Activated naive CD8-positive, alpha-beta T cell treated with anti-CD3 and anti-CD28 coated beads, Interleukin-2, amount 50 U/mL, for 24 hours (primary cell): ENCODE results near the gene CREB3L2.
A peak's percentile ranks its signal among the peaks of the same experiment; 100 is the strongest.
"Not testable (repeated sequence)": the region's sequence is repeated elsewhere in the genome, so short reads cannot be mapped to it uniquely, and the experiment has no call there.

ENCODE experiments used
- ATAC-seq: fragments of 150-1000 bp; cut with Tn5 transposase; one replicate; pipeline ENCODE4 v1.10.0; 2021
- DNase-seq: peaks from one replicate; pipeline ENCODE4 v3.0.0; 2021
- H3K27ac Mint-ChIP-seq: one replicate; pipeline ENCODE4 v1.8.0; 2021; ENCODE audit warnings: mild to moderate bottlenecking, mixed read lengths
- H3K27me3 Mint-ChIP-seq: one replicate; pipeline ENCODE4 v1.8.0; 2021; ENCODE audit warnings: mixed read lengths
- H3K36me3 Mint-ChIP-seq: one replicate; pipeline ENCODE4 v1.8.0; 2021; ENCODE audit warnings: low read depth, mixed read lengths
- H3K4me1 Mint-ChIP-seq: one replicate; pipeline ENCODE4 v1.8.0; 2021; ENCODE audit warnings: mixed read lengths
- H3K4me3 Mint-ChIP-seq: one replicate; pipeline ENCODE4 v1.8.0; 2021; ENCODE audit warnings: mild to moderate bottlenecking, moderate library complexity, mixed read lengths
- H3K9me3 Mint-ChIP-seq: one replicate; pipeline ENCODE4 v1.8.0; 2021; ENCODE audit warnings: mixed read lengths

CREB3L2 gene

GRCh38 chr7:137936509-137937201, 65.2 kb downstream of the CREB3L2 start:
- no peak overlapping the region for H3K27ac Mint-ChIP-seq
- H3K36me3 Mint-ChIP-seq: peaks cover 3% of the 10 kb centered on the region
- no peak overlapping the region for H3K4me3 Mint-ChIP-seq
- ATAC-seq (no peak), DNase-seq (no peak)
- no peaks in the 10 kb centered on the region for H3K9me3 Mint-ChIP-seq
- H3K27me3 Mint-ChIP-seq: no peaks in the 10 kb centered on the region
- peaks cover 35% of the 10 kb centered on the region for H3K4me1 Mint-ChIP-seq

- no peak for ATAC-seq
- DNase-seq: peak; percentile 4
- H3K9me3 Mint-ChIP-seq: no peaks in the 10 kb centered on the region
- peak overlapping the region; percentile 76 for H3K27ac Mint-ChIP-seq
- peaks cover 3% of the 10 kb centered on the region for H3K36me3 Mint-ChIP-seq
- H3K27me3 Mint-ChIP-seq: no peaks in the 10 kb centered on the region
- H3K4me1 Mint-ChIP-seq: peaks cover 35% of the 10 kb centered on the region
- H3K4me3 Mint-ChIP-seq: peak overlapping the region; percentile 41
These were observed 65.9 kb downstream of the CREB3L2 start for GRCh38 chr7:137935884-137936508.

GRCh38 chr7:137934941-137935883, 66.7 kb downstream of the CREB3L2 start:
- Mint-ChIP-seq H3K27me3 (no peaks in the 10 kb centered on the region), H3K4me1 (peaks cover 41% of the 10 kb centered on the region), H3K9me3 (no peaks in the 10 kb centered on the region), H3K36me3 (peaks cover 3% of the 10 kb centered on the region), H3K27ac (peak overlapping the region; percentile 81), H3K4me3 (peak overlapping the region; percentile 60)
- ATAC-seq (peak; percentile 62), DNase-seq (no peak)

- ATAC-seq: no peak
- Mint-ChIP-seq H3K27ac (peak overlapping the region; percentile 81), H3K4me1 (peaks cover 41% of the 10 kb centered on the region), H3K4me3 (peak overlapping the region; percentile 60), H3K36me3 (peaks cover 3% of the 10 kb centered on the region), H3K9me3 (no peaks in the 10 kb centered on the region), H3K27me3 (no peaks in the 10 kb centered on the region)
- no peak for DNase-seq
These were observed 67.6 kb downstream of the CREB3L2 start for GRCh38 chr7:137934176-137934826.

GRCh38 chr7:137933270-137934017, 68.4 kb downstream of the CREB3L2 start:
- no peak overlapping the region for H3K27ac Mint-ChIP-seq
- no peak overlapping the region for H3K4me3 Mint-ChIP-seq
- no peaks in the 10 kb centered on the region for H3K9me3 Mint-ChIP-seq
- ATAC-seq (no peak), DNase-seq (no peak)
- H3K36me3 Mint-ChIP-seq: peaks cover 3% of the 10 kb centered on the region
- H3K4me1 Mint-ChIP-seq: peaks cover 41% of the 10 kb centered on the region
- H3K27me3 Mint-ChIP-seq: no peaks in the 10 kb centered on the region

- Mint-ChIP-seq H3K27me3 (no peaks in the 10 kb centered on the region), H3K27ac (no peak overlapping the region), H3K9me3 (no peaks in the 10 kb centered on the region), H3K4me1 (peaks cover 41% of the 10 kb centered on the region), H3K36me3 (peaks cover under 1% of the 10 kb centered on the region), H3K4me3 (no peak overlapping the region)
- no peak for ATAC-seq
- no peak for DNase-seq
These were observed 69.0 kb downstream of the CREB3L2 start for GRCh38 chr7:137932881-137933269.

GRCh38 chr7:137931823-137932222, 70.1 kb downstream of the CREB3L2 start:
- Mint-ChIP-seq H3K27me3 (no peaks in the 10 kb centered on the region), H3K9me3 (no peaks in the 10 kb centered on the region), H3K27ac (no peak overlapping the region), H3K4me1 (peaks cover 41% of the 10 kb centered on the region), H3K36me3 (peaks cover 5% of the 10 kb centered on the region), H3K4me3 (no peak overlapping the region)
- ATAC-seq: no peak
- DNase-seq: no peak

GRCh38 chr7:137930581-137930980, 71.3 kb downstream of the CREB3L2 start:
- peaks cover 16% of the 10 kb centered on the region for H3K36me3 Mint-ChIP-seq
- no peak for ATAC-seq

GRCh38 chr7:137928626-137929025, 73.3 kb downstream of the CREB3L2 start:
- ATAC-seq (no peak), DNase-seq (no peak)
- Mint-ChIP-seq H3K9me3 (no peaks in the 10 kb centered on the region), H3K36me3 (peaks cover 20% of the 10 kb centered on the region), H3K4me1 (peaks cover 16% of the 10 kb centered on the region), H3K4me3 (no peak overlapping the region), H3K27ac (no peak overlapping the region), H3K27me3 (no peaks in the 10 kb centered on the region)

More at GRCh38 chr7:137930581-137930980, 71.3 kb downstream of the CREB3L2 start:
- Mint-ChIP-seq H3K4me1 (peaks cover 32% of the 10 kb centered on the region), H3K27me3 (no peaks in the 10 kb centered on the region), H3K9me3 (no peaks in the 10 kb centered on the region), H3K4me3 (no peak overlapping the region), H3K27ac (no peak overlapping the region)
- no peak for DNase-seq

- ATAC-seq (no peak), DNase-seq (no peak)
- H3K4me3 Mint-ChIP-seq: no peak overlapping the region
- no peak overlapping the region for H3K27ac Mint-ChIP-seq
- no peaks in the 10 kb centered on the region for H3K9me3 Mint-ChIP-seq
- peaks cover 7% of the 10 kb centered on the region for H3K4me1 Mint-ChIP-seq
- H3K36me3 Mint-ChIP-seq: peaks cover 20% of the 10 kb centered on the region
- H3K27me3 Mint-ChIP-seq: no peaks in the 10 kb centered on the region
These were observed 74.5 kb downstream of the CREB3L2 start for GRCh38 chr7:137927386-137927785.

GRCh38 chr7:137926206-137926605, 75.7 kb downstream of the CREB3L2 start:
- H3K4me1 Mint-ChIP-seq: peaks cover 11% of the 10 kb centered on the region
- not testable (repeated sequence) for H3K27ac Mint-ChIP-seq, H3K4me3 Mint-ChIP-seq, H3K9me3 Mint-ChIP-seq, H3K27me3 Mint-ChIP-seq, DNase-seq, ATAC-seq
- H3K36me3 Mint-ChIP-seq: peaks cover 24% of the 10 kb centered on the region

GRCh38 chr7:137925754-137926153, 76.1 kb downstream of the CREB3L2 start:
- peaks cover 27% of the 10 kb centered on the region for H3K36me3 Mint-ChIP-seq
- H3K4me3 Mint-ChIP-seq: no peak overlapping the region
- H3K27ac Mint-ChIP-seq: no peak overlapping the region
- ATAC-seq (no peak), DNase-seq (no peak)
- H3K27me3 Mint-ChIP-seq: no peaks in the 10 kb centered on the region
- peaks cover 14% of the 10 kb centered on the region for H3K4me1 Mint-ChIP-seq
- H3K9me3 Mint-ChIP-seq: no peaks in the 10 kb centered on the region

- ATAC-seq (no peak), DNase-seq (no peak)
- H3K36me3 Mint-ChIP-seq: peaks cover 29% of the 10 kb centered on the region
- H3K9me3 Mint-ChIP-seq: no peaks in the 10 kb centered on the region
- H3K4me1 Mint-ChIP-seq: peaks cover 12% of the 10 kb centered on the region
- H3K27me3 Mint-ChIP-seq: no peaks in the 10 kb centered on the region
- H3K27ac Mint-ChIP-seq: peak overlapping the region; percentile 47
- H3K4me3 Mint-ChIP-seq: no peak overlapping the region
These were observed 76.8 kb downstream of the CREB3L2 start for GRCh38 chr7:137925091-137925490.

- Mint-ChIP-seq H3K4me1 (peaks cover 12% of the 10 kb centered on the region), H3K9me3 (no peaks in the 10 kb centered on the region), H3K27me3 (no peaks in the 10 kb centered on the region), H3K4me3 (no peak overlapping the region), H3K36me3 (peaks cover 34% of the 10 kb centered on the region), H3K27ac (no peak overlapping the region)
- no peak for DNase-seq
- peak; percentile 28 for ATAC-seq
These were observed 78.5 kb downstream of the CREB3L2 start for GRCh38 chr7:137923380-137923779.
